Ovary (tissue), 9 donors: Measurements from ENCODE around the gene TMED4. TPM values are rescaled to one million over a fixed set of nuclear protein-coding genes. Genes with fewer than 3 reads are reported as not detected.

ENCODE experiments used
- DNase-seq, 5 donors: peaks; one replicate each; pipeline ENCODE4 v3.0.0-alpha.2; 2019 to 2020
- H3K27ac ChIP-seq, 2 donors: fragments of 200-600 bp; one replicate each; pipeline versions ENCODE4 v1.5.1 to v1.8.0; 2019 to 2022
- H3K27me3 ChIP-seq: fragments of 200-600 bp; one replicate; pipeline ENCODE4 v1.8.0; 2022
- H3K36me3 ChIP-seq: fragments of 200-600 bp; sonication (generic); one replicate; pipeline ENCODE4 v1.5.1; 2019
- H3K4me1 ChIP-seq: one replicate; pipeline ENCODE4 v1.8.1; 2013; ENCODE audit warnings: mild to moderate bottlenecking, moderate library complexity; ENCODE audit not compliant: insufficient read depth
- H3K4me3 ChIP-seq: fragments of 200-600 bp; sonication (generic); one replicate; pipeline ENCODE4 v1.5.1; 2017
- H3K9me3 ChIP-seq, 2 donors: fragments of 200-600 bp in 1 of 2; sonication (generic) in 1 of 2; one replicate each; pipeline versions ENCODE4 v1.5.1 to v1.8.1; 2013 to 2019; ENCODE audit warnings: mild to moderate bottlenecking in 1 of 2, moderate library complexity in 1 of 2
- CTCF ChIP-seq, 3 donors: fragments of 450-650 bp in 2 of 3; fragments of 200-600 bp in 1 of 3; IDR thresholded peaks; one replicate each; pipeline versions ENCODE4 v1.5.1 to v1.8.0; 2016 to 2022; ENCODE audit warnings: antibody characterized with exemption in 3 of 3, mild to moderate bottlenecking in 1 of 3
- EP300 ChIP-seq: sonication (generic); formaldehyde crosslinking; IDR thresholded peaks from one replicate; pipeline ENCODE4 v1.6.1; 2017; ENCODE audit warnings: antibody characterized with exemption
- POLR2A ChIP-seq: fragments of 450-650 bp; IDR thresholded peaks from one replicate; pipeline ENCODE4 v1.6.1; 2017; ENCODE audit warnings: antibody characterized with exemption, mild to moderate bottlenecking, moderate library complexity
- WGBS, 3 donors: extraction: QIAGEN DNeasy Blood & Tissue Kit in 1 of 3; methylation state at CpG; one replicate each; pipeline versions ENCODE4 v1.1.5 to v1.1.7; 2013 to 2017; 5-methylcytosine and 5-hydroxymethylcytosine counted together
- intact Hi-C, 4 donors: fragments of 100-400 bp; cut with DNase I; formaldehyde crosslinking; loops; one replicate each; pipeline versions ENCODE4 v1.11.0 to v1.15.1; 2022 to 2023
- polyA plus RNA-seq, 2 donors: library from polyadenylated mRNA; stranded (reverse); fragments of 200-250 nt in 1 of 2; fragments of 350-450 nt in 1 of 2; fragmentation: Illumina TruSeq in 1 of 2; extraction: RNeasy Lipid Tissue Mini Kit (QIAGEN cat#74804) in 1 of 2; gene quantifications; one replicate each; pipeline ENCODE4 v1.2.3, GENCODE V29; 2013 to 2014
- total RNA-seq, 7 donors: library from RNA; depleted of rRNA in 2 of 7; stranded (reverse); fragments of >200 nt in 2 of 7; fragmentation: NEBNext Ultra II Directional in 3 of 7; extraction: Animal tissue kit (Norgen Biotek cat#: 25700) in 3 of 7; gene quantifications; one replicate each; pipeline versions ENCODE4 v1.1.0 to v1.2.4, GENCODE V29; 2016 to 2023
- donor health status: DM: no; HTN: no; CAD: no; lungs with moderate emphysema.
- donor health status: DM: no; HTN: no; CAD: no.
- donor health status: Bipolar disorder and iron deficiency.
- donor health status: DM: yes; HTN: yes; CAD: no.
- donor health status: DM: no; HTN: no; CAD: no.
- donor health status: DM: yes; HTN: yes; CAD: no.

TMED4 gene
- total and polyA plus RNA-seq, 9 donors = 74.9 to 155 (median 95.9) TPM

GRCh38 chr7:44629829-44630522, 47.9 kb upstream of the TMED4 start:
- no peaks in the 10 kb centered on the region for H3K27me3 ChIP-seq
- TF ChIP-seq CTCF (IDR thresholded peaks at IDR 0.05) (no peak), EP300 (no peak), POLR2A (no peak)
- 89 to 92% (median 91%) methylated on average over 13 of the region's 13 CpGs for WGBS, 3 donors
- no peaks in the 10 kb centered on the region for H3K9me3 ChIP-seq
- no peak overlapping the region for H3K4me3 ChIP-seq
- H3K4me1 ChIP-seq = peaks cover 8% of the 10 kb centered on the region
- intact Hi-C loops = no loop called here
- no peaks in the 10 kb centered on the region for H3K36me3 ChIP-seq
- no peak for DNase-seq
- no peak overlapping the region for H3K27ac ChIP-seq

GRCh38 chr7:44626620-44627019, 44.6 kb upstream of the TMED4 start:
- DNase-seq = no peak
- H3K4me3 ChIP-seq = no peak overlapping the region
- H3K27ac ChIP-seq = no peak overlapping the region
- H3K27me3 ChIP-seq = no peaks in the 10 kb centered on the region
- 70 to 74% (median 71%) methylated on average over 4 of the region's 4 CpGs for WGBS, 3 donors
- H3K9me3 ChIP-seq = no peaks in the 10 kb centered on the region
- H3K4me1 ChIP-seq = peaks cover 9% of the 10 kb centered on the region
- intact Hi-C loops = no loop called here
- TF ChIP-seq EP300 (no peak), CTCF (IDR thresholded peaks at IDR 0.05) (no peak), POLR2A (no peak)
- no peaks in the 10 kb centered on the region for H3K36me3 ChIP-seq

GRCh38 chr7:44625526-44626471, 43.8 kb upstream of the TMED4 start:
- TF ChIP-seq EP300 (no peak), POLR2A (no peak)
- no peaks in the 10 kb centered on the region for H3K9me3 ChIP-seq
- 75 to 81% (median 80%) methylated on average over 6 of the region's 6 CpGs for WGBS, 3 donors
- no peak overlapping the region for H3K27ac ChIP-seq
- intact Hi-C loops = no loop called here
- peaks cover 9% of the 10 kb centered on the region for H3K4me1 ChIP-seq
- H3K36me3 ChIP-seq = no peaks in the 10 kb centered on the region
- DNase-seq = no peak
- no peaks in the 10 kb centered on the region for H3K27me3 ChIP-seq
- H3K4me3 ChIP-seq = no peak overlapping the region

GRCh38 chr7:44624318-44624717, 42.3 kb upstream of the TMED4 start:
- DNase-seq = no peak
- Histone ChIP-seq H3K4me1 (peaks cover 13% of the 10 kb centered on the region), H3K4me3 (no peak overlapping the region), H3K27me3 (no peaks in the 10 kb centered on the region), H3K36me3 (no peaks in the 10 kb centered on the region), H3K27ac (no peak overlapping the region), H3K9me3 (no peaks in the 10 kb centered on the region)
- 91 to 94% (median 92%) methylated on average over 9 of the region's 9 CpGs for WGBS, 3 donors
- TF ChIP-seq POLR2A = no peak
- no peak for TF ChIP-seq EP300
- TF ChIP-seq CTCF (IDR thresholded peaks at IDR 0.05) = no peak
- intact Hi-C loops = no loop called here
